Measurements from ENCODE around the gene FNDC11. TPM values are rescaled to one million over a fixed set of nuclear protein-coding genes. Genes with fewer than 3 reads are reported as not detected.
"Not testable (repeated sequence)": the region's sequence is repeated elsewhere in the genome, so short reads cannot be mapped to it uniquely, and the experiment has no call there.

The FNDC11 gene
- total RNA-seq, 1 donor from 2014 or later, result 2.6 TPM

GRCh38 chr20:63566395-63567135 is 12.6 kb downstream of the FNDC11 start:
- no peak for DNase-seq (ENCODE audit: low read depth in 2 of 2)

- DNase-seq (ENCODE audit: low read depth in 2 of 2), result no peak
These were observed 13.1 kb downstream of the FNDC11 start for GRCh38 chr20:63567136-63567385.

- peak in 1 of 2 donors; percentile 28 for DNase-seq (ENCODE audit: low read depth in 2 of 2)
These were observed 13.6 kb downstream of the FNDC11 start for GRCh38 chr20:63567386-63568169.

- no peak for DNase-seq (ENCODE audit: low read depth in 2 of 2)
These were observed 14.4 kb downstream of the FNDC11 start for GRCh38 chr20:63568170-63568981.

- DNase-seq (ENCODE audit: low read depth in 2 of 2), result no peak
These were observed 15.3 kb downstream of the FNDC11 start for GRCh38 chr20:63568986-63569949.

- no peak for DNase-seq (ENCODE audit: low read depth in 2 of 2)
These were observed 16.5 kb downstream of the FNDC11 start for GRCh38 chr20:63570281-63571086.

- DNase-seq (ENCODE audit: low read depth in 2 of 2), result not testable (repeated sequence)
These were observed 17.1 kb downstream of the FNDC11 start for GRCh38 chr20:63571087-63571478.

GRCh38 chr20:63572071-63572787 is 18.3 kb downstream of the FNDC11 start:
- no peak for DNase-seq (ENCODE audit: low read depth in 2 of 2)

GRCh38 chr20:63572788-63573646 is 19.1 kb downstream of the FNDC11 start:
- DNase-seq (ENCODE audit: low read depth in 2 of 2), result peak; percentile 24 to 40

GRCh38 chr20:63573647-63574131 is 19.7 kb downstream of the FNDC11 start:
- DNase-seq (ENCODE audit: low read depth in 2 of 2), result no peak

GRCh38 chr20:63574156-63574828 is 20.3 kb downstream of the FNDC11 start, which contains the start of gene HELZ2:
Gene HELZ2, minus strand, starts transcription at chr20:63574239. Its CDS starts 1,854 bp downstream, at chr20:63572385.
- peak; percentile 67 to 80 for DNase-seq (ENCODE audit: low read depth in 2 of 2)

- no peak for DNase-seq (ENCODE audit: low read depth in 2 of 2)
These were observed 21.1 kb downstream of the FNDC11 start for GRCh38 chr20:63574829-63575743.

GRCh38 chr20:63576311-63576710 is 22.4 kb downstream of the FNDC11 start:
- no peak for DNase-seq (ENCODE audit: low read depth in 2 of 2)

- peak in 1 of 2 donors; percentile 74 for DNase-seq (ENCODE audit: low read depth in 2 of 2)
These were observed 23.4 kb downstream of the FNDC11 start for GRCh38 chr20:63577317-63577894.

GRCh38 chr20:63578224-63579016 is 24.5 kb downstream of the FNDC11 start:
- DNase-seq (ENCODE audit: low read depth in 2 of 2), result no peak

Measured in lung microvascular endothelial cell (primary cell).